OCI-M2 (cell line): ENCODE measurements around the gene XYLT2.
"Not testable (repeated sequence)": the region's sequence is repeated elsewhere in the genome, so short reads cannot be mapped to it uniquely, and the experiment has no call there.

ENCODE experiments used
- DNase-seq: peaks from one replicate; lab custom pipeline; 2025; ENCODE audit not compliant: unreplicated experiment; lab: John Stamatoyannopoulos, UW

The XYLT2 gene

GRCh38 chr17:50388728-50389127, 42.8 kb downstream of the XYLT2 start:
- no peak for DNase-seq

GRCh38 chr17:50389534-50389933, 43.6 kb downstream of the XYLT2 start:
- no peak for DNase-seq

- no peak for DNase-seq
These were observed 46.7 kb downstream of the XYLT2 start for GRCh38 chr17:50392621-50393020.

GRCh38 chr17:50393700-50394099, 47.8 kb downstream of the XYLT2 start:
- no peak for DNase-seq

GRCh38 chr17:50394711-50395110, 48.8 kb downstream of the XYLT2 start:
- no peak for DNase-seq

- no peak for DNase-seq
These were observed 50.6 kb downstream of the XYLT2 start for GRCh38 chr17:50396261-50397110.

- DNase-seq = no peak
These were observed 51.4 kb downstream of the XYLT2 start, which contains the start of gene LRRC59 for GRCh38 chr17:50397111-50397918. Gene LRRC59 (minus strand): TSS chr17:50397523. CDS start chr17:50397317, 206 bp downstream.

GRCh38 chr17:50397919-50398285, 52.0 kb downstream of the XYLT2 start:
- DNase-seq = no peak

GRCh38 chr17:50398672-50399071, 52.7 kb downstream of the XYLT2 start:
- DNase-seq = not testable (repeated sequence)

- DNase-seq = not testable (repeated sequence)
These were observed 53.7 kb downstream of the XYLT2 start for GRCh38 chr17:50399591-50399990.

- DNase-seq = not testable (repeated sequence)
These were observed 59.4 kb downstream of the XYLT2 start for GRCh38 chr17:50405351-50405750.

- no peak for DNase-seq
These were observed 60.7 kb downstream of the XYLT2 start for GRCh38 chr17:50406578-50406977.

GRCh38 chr17:50407921-50408320, 62.0 kb downstream of the XYLT2 start:
- DNase-seq = no peak
